Nephron progenitor cell (in vitro differentiated cells): ENCODE data around the gene PABPN1.

Source experiments
- DNase-seq: peaks from one replicate; pipeline ENCODE4 v3.0.0; 2021
- H3K27ac Mint-ChIP-seq: 2 replicates; pipeline ENCODE4 v1.8.0; 2021; ENCODE audit warnings: mild to moderate bottlenecking, moderate library complexity, mixed read lengths
- H3K27me3 Mint-ChIP-seq: 2 replicates; pipeline ENCODE4 v1.8.0; 2021; ENCODE audit warnings: mild to moderate bottlenecking, low read depth, mixed read lengths; ENCODE audit not compliant: poor library complexity
- H3K36me3 Mint-ChIP-seq: 2 replicates; pipeline ENCODE4 v1.8.0; 2021; ENCODE audit warnings: low read depth, mixed read lengths
- H3K4me1 Mint-ChIP-seq: 2 replicates; pipeline ENCODE4 v1.8.0; 2021; ENCODE audit warnings: mixed read lengths
- H3K4me3 Mint-ChIP-seq: 2 replicates; pipeline ENCODE4 v1.8.0; 2021; ENCODE audit warnings: mild to moderate bottlenecking, moderate library complexity, mixed read lengths
- H3K9me3 Mint-ChIP-seq: 2 replicates; pipeline ENCODE4 v1.8.0; 2021; ENCODE audit warnings: mild to moderate bottlenecking, moderate library complexity, mixed read lengths
- CTCF ChIP-seq: fragments of 200-600 bp; sonication (generic); IDR thresholded peaks from 2 replicates; pipeline ENCODE4 v1.5.0; 2021; ENCODE audit warnings: antibody characterized with exemption

Gene PABPN1

GRCh38 chr14:23307687-23308644 is 13.3 kb upstream of the PABPN1 start:
- Mint-ChIP-seq H3K27me3 (no peaks in the 10 kb centered on the region), H3K36me3 (peaks cover 26% of the 10 kb centered on the region), H3K4me1 (peaks cover 47% of the 10 kb centered on the region), H3K9me3 (no peaks in the 10 kb centered on the region), H3K4me3 (peak overlapping the region; percentile 94), H3K27ac (peak overlapping the region; percentile 98)
- DNase-seq: no peak
- TF ChIP-seq CTCF: no peak

GRCh38 chr14:23308721-23309445 is 12.4 kb upstream of the PABPN1 start:
- DNase-seq: no peak
- Mint-ChIP-seq H3K9me3 (no peaks in the 10 kb centered on the region), H3K27ac (no peak overlapping the region), H3K4me1 (peaks cover 43% of the 10 kb centered on the region), H3K27me3 (no peaks in the 10 kb centered on the region), H3K36me3 (peaks cover 29% of the 10 kb centered on the region), H3K4me3 (peak overlapping the region; percentile 94)
- TF ChIP-seq CTCF: no peak

- Mint-ChIP-seq H3K4me1 (peaks cover 33% of the 10 kb centered on the region), H3K9me3 (no peaks in the 10 kb centered on the region), H3K36me3 (peaks cover 40% of the 10 kb centered on the region), H3K27me3 (no peaks in the 10 kb centered on the region), H3K4me3 (no peak overlapping the region), H3K27ac (no peak overlapping the region)
- TF ChIP-seq CTCF: no peak
- no peak for DNase-seq
Observed at GRCh38 chr14:23310546-23310945, 10.7 kb upstream of the PABPN1 start.

- no peak for TF ChIP-seq CTCF
- DNase-seq: no peak
- Mint-ChIP-seq H3K27me3 (no peaks in the 10 kb centered on the region), H3K36me3 (peaks cover 59% of the 10 kb centered on the region), H3K27ac (no peak overlapping the region), H3K4me3 (no peak overlapping the region), H3K9me3 (no peaks in the 10 kb centered on the region), H3K4me1 (peaks cover 15% of the 10 kb centered on the region)
Observed at GRCh38 chr14:23316300-23316699, 5.0 kb upstream of the PABPN1 start.

GRCh38 chr14:23319746-23320583 is 1.3 kb upstream of the PABPN1 start:
- H3K4me3 Mint-ChIP-seq: peak overlapping the region; percentile 78
- no peaks in the 10 kb centered on the region for H3K27me3 Mint-ChIP-seq
- peaks cover 55% of the 10 kb centered on the region for H3K36me3 Mint-ChIP-seq
- H3K9me3 Mint-ChIP-seq: no peaks in the 10 kb centered on the region
- DNase-seq: no peak
- H3K27ac Mint-ChIP-seq: peak overlapping the region; percentile 99
- peaks cover 45% of the 10 kb centered on the region for H3K4me1 Mint-ChIP-seq
- TF ChIP-seq CTCF: no peak
